H7 (cell line): Measurements from ENCODE around the gene GOSR2. TPM values are rescaled to one million over a fixed set of nuclear protein-coding genes. Genes with fewer than 3 reads are reported as not detected.
"Not testable (repeated sequence)": the region's sequence is repeated elsewhere in the genome, so short reads cannot be mapped to it uniquely, and the experiment has no call there.

Experiments
- DNase-seq: peaks from one replicate; pipeline ENCODE4 v3.0.0; 2012
- H3K27me3 ChIP-seq: 2 replicates; pipeline ENCODE4 v1.6.0; 2011; ENCODE audit warnings: mild to moderate bottlenecking, low read length; ENCODE audit not compliant: control insufficient read depth, insufficient read depth
- H3K36me3 ChIP-seq: replicated peaks from 2 replicates; pipeline ENCODE4 v1.5.1; 2011; ENCODE audit warnings: low read length; ENCODE audit not compliant: control insufficient read depth, insufficient read depth
- H3K4me3 ChIP-seq: 2 replicates; pipeline ENCODE4 v1.5.1; 2011; ENCODE audit warnings: low read depth, mild to moderate bottlenecking, control low read depth, low read length, moderate library complexity; ENCODE audit not compliant: insufficient read depth
- total RNA-seq: library from RNA; depleted of rRNA; stranded (reverse); fragments of >200 nt; shearing (Covaris generic); gene quantifications from 2 replicates; pipeline ENCODE4 v1.2.3, GENCODE V29; 2014

Gene GOSR2
- total RNA-seq, 1 experiment from 2014 or later: 23.2 TPM

DNA sequence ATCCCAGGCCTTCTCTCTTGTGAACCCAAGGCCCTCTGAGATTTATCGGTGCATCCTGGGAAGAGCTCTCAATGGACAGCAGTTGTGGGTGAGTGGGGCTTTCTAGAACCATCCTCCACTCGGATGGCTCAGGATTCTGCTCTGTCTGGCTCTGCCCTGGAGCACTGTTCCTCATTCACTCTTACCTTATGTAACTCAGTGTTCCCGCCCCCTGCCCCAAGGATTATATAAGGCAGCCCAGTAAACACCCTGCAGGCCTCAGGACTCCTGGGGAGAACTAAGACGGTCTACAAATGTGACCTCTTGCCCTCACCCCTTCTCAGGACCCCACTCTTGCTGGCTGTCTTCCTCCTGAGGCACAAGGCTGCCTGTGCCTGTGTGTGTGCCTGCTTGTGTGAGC lies 52.3 kb downstream of the GOSR2 start:
- DNase-seq: no peak
- Histone ChIP-seq H3K4me3 (no peak overlapping the region), H3K36me3 (no peaks in the 10 kb centered on the region), H3K27me3 (peaks cover 20% of the 10 kb centered on the region)

DNA sequence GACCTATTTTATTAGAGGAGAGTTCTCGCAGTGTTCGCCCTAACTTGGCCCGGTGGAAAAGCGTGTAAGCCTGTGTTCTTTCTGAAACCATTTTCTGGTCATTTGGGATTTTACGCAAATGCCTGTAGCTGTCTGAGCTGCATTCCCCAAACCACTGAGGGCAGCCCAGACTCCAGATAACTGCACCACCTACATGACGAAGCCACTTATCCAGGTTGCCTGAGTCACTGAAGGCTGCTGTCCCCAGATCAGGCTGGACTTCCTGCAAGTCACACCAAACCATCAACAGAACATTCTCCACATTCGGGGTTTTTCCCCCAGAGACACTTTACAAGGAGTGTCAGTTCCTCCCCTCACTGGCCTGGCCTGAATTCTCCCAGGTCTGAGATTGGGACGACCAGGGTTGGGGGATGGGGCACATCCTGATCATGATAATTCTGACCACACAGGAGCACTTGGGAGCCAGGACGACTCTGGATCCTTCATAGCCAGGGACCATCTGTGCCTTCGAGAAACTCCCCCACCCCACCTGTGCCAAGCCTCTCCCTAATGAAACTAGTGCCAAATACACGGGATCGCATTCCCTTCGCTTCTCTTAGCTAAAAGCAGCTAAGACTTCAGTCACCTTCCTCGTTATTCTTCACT lies 53.8 kb downstream of the GOSR2 start:
- Histone ChIP-seq H3K4me3 (no peak overlapping the region), H3K27me3 (peaks cover 21% of the 10 kb centered on the region)
- no peak for DNase-seq

DNA sequence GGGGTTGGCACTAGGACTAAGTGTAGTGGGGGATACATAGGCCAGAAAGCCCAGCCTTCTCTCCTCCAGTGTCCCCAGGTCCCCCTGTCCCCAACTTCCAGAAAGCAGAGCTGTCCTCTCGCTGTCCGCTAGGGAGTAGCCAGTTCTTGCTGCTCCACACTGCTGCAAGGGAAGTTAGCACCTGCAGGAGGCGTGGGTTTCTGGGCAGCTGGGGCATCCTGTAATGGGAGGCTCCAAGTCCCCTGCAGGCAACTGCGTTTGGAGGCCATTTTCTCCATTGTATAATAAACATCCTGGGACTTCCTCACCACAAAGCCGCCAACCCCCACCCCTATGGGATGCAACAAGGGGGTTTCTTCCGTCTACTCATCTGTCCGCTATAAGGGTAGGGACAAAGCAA lies 54.4 kb downstream of the GOSR2 start:
- peak; percentile 87 for DNase-seq
- peaks cover 21% of the 10 kb centered on the region for H3K27me3 ChIP-seq
- no peak overlapping the region for H3K4me3 ChIP-seq
- no peaks in the 10 kb centered on the region for H3K36me3 ChIP-seq

More for the DNA sequence above, 53.8 kb downstream of the GOSR2 start:
- no peaks in the 10 kb centered on the region for H3K36me3 ChIP-seq

DNA sequence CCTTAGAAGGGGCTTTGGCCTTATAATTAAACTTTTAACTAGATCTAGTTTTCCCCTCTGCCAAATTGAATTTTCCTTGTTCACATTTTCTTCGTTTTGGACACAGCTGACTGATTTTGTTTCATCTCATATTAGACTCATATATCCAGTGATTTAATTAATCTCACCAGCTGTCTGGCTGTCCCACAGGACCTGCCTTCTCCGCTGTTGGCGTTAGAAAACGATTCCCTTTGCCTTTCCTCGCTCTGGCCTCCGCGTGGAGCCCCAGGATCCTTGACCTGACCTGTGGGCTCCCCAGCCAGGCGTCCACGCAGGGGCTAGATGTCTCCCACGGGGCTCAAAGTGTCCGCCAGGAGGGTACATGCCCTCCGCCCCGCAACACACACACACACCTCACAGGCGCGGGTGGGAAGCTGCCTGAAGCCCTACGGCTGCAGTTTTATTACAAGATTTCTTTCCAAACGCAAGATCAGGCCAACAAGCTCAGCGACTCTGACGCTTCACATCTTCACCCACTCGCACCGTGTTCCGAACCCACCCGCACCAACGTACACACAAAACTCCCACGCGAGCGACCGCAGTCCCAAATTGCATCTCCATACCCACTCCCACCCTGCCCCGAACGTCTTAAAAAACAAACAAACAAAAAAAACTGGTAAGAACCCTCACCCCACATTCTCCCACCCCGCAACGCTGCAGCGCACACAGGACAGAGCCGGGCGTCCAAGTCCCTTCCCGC lies 55.0 kb downstream of the GOSR2 start:
- H3K36me3 ChIP-seq: no peaks in the 10 kb centered on the region

DNA sequence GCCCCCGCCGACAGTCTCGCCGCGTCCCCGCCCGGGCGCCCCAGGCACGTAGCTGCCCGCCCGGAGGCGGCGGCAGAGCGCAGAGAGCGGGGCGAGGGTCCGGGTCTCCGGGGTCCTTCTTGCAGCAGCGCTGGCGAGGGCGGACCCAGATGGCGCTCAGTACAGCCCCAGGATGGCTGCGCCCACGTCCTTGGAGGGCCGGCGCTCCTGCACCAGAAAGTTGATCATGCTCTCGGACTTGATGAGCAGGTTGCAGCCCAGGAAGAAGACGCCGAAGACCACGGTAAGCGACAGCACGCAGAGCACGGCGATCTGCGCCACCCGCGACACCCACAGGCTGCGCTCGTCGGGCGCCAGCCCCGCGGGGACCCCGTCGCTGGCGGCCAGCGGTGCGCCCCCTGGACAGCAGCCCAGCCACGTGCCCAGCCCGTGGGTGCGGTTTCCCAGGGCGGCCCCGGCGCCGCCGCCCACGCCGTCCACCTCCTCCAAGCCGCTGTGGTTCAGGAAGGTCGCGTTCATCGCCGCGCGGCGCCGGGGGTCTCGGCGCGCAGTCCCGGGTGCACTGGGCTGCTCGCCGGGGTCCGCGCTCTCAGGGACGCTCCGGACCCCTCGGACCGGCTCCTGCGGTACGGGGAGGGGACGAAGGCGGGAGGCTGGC lies 55.7 kb downstream of the GOSR2 start:
- no peaks in the 10 kb centered on the region for H3K36me3 ChIP-seq
- H3K27me3 ChIP-seq: peaks cover 21% of the 10 kb centered on the region
- H3K4me3 ChIP-seq: peak overlapping the region; percentile 52
- peak; percentile 72 for DNase-seq

More for the DNA sequence above, 55.0 kb downstream of the GOSR2 start:
- Histone ChIP-seq H3K27me3 (peaks cover 21% of the 10 kb centered on the region), H3K4me3 (peak overlapping the region; percentile 52)
- DNase-seq: no peak

DNA sequence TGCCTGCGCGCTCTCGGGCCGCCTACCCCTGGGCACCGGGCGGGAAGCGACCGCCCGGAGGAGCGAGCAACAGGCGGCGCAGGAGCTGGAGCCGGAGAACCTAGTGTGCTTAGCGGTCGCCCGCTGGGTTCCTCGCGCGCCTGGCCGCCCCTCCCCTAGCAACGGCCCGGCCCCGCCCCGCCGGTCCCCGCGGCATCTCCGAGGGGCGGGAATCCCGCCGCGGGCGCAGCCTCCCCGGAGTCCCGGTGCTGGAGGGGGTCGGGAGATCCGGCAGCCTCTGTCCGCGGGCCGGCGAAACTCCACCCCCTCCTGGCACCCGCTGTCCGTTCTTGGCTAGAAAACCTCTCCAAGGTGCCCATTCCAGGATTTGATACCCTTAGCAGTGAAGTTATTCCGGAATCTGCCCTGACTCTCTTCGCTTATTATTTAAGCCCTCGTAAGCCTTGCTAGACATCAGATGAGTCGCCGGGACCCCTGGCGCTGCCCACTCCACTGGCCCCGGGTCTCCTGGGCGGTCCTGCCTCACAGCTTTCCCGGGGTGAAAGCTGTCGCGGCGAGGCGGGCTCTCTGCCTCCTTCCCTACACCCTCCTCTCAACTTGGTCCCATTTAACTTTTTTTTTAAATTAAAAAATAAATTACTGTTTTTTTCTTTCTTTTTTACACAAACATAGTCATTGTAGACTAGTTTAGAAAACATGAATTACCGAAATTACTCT lies 56.3 kb downstream of the GOSR2 start, which contains the start of gene RPRML:
Gene RPRML, minus strand, starts transcription at position 107 of the 717 bp plus-strand sequence. CDS start 246 bp downstream, outside the sequence.
- DNase-seq: peak; percentile 85
- Histone ChIP-seq H3K4me3 (peak within 1 kb of the TSS; percentile 52), H3K27me3 (peaks cover 21% of the 10 kb centered on the region), H3K36me3 (no peaks in the 10 kb centered on the region)

DNA sequence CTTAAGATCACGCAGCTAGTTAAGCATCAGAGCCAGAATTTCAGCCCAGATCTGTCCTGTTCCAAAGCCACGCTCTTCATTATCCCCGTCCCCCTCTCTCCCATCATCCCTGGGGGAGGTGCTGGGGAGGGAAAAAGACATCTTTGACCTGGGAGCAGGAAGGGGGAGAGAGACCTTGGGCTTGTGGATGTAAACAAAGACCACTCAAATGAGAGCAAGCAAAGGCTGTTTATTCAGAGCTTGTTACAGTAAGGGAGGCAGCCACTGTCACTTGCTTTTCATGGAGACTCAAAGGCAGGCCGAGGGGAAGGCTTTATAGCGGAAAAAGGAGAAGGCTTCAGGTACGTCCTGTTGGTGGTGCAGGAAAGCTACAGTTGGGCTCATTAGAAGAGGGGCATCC lies 59.6 kb downstream of the GOSR2 start:
- peaks cover 21% of the 10 kb centered on the region for H3K27me3 ChIP-seq
- no peak overlapping the region for H3K4me3 ChIP-seq
- no peak for DNase-seq
- H3K36me3 ChIP-seq: no peaks in the 10 kb centered on the region

DNA sequence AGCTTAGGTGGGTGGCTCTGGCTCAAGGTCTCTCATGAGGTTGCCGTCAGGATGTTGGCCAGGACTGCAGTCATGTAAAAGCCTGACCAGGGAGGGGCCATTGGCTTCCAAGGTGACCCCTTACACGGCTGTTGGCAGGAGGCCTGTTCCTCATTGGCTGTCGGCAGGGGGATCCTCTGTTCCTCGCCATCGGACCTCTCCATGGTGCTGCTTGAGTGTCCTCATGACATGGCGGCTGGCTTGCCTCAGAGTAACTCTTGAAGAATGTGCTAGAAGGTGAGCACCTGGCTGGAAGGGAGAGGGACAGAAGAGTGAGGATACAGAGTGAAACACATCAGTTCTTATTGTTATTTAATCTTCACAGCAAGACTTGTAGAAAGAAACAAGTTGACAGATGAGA lies 60.8 kb downstream of the GOSR2 start:
- Histone ChIP-seq H3K4me3 (no peak overlapping the region), H3K27me3 (peaks cover 10% of the 10 kb centered on the region), H3K36me3 (no peaks in the 10 kb centered on the region)
- no peak for DNase-seq

DNA sequence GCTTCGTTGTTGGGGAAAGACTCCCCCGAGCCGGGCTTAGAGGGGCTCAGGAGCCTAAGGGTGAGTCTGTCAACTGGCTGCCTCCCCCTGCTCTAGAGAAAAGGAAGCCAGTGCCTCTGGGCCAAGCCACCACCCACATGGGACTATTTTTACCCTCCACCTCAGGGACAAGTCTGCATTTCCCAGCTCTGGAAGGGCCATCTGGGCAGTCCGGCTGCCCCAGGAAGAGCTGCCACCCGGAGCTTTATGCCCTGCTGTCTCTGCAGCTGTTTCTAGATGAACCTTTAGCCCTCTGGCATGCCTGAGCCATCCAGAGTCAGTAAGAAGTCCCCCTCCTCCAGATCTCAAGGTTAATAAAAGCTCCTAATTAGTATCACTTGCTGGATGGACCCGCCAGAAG lies 61.4 kb downstream of the GOSR2 start:
- Histone ChIP-seq H3K36me3 (no peaks in the 10 kb centered on the region), H3K4me3 (no peak overlapping the region), H3K27me3 (peaks cover 4% of the 10 kb centered on the region)
- no peak for DNase-seq

DNA sequence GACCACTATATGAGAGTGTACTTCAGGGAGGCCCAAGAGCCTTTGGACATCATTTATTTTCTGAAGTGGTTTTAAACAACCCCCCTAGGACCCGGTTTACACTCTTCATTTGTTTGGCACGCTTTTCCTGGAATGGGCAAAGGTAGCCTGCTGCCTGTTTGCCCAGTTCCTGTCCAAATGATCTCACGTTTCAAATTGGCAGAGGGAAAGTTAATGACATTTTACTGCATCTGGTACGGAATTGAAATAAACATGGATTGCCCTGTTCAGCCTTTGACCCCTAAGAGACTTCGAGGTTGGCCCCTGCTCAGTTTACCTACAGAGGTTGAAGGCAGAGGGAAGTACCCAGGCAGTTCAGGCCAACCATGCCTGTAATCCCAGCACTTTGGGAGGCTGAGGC lies 61.9 kb downstream of the GOSR2 start:
- Histone ChIP-seq H3K36me3 (no peaks in the 10 kb centered on the region), H3K27me3 (peaks cover 2% of the 10 kb centered on the region; the same call in 1 of the 2 replicates), H3K4me3 (no peak overlapping the region)
- no peak for DNase-seq

DNA sequence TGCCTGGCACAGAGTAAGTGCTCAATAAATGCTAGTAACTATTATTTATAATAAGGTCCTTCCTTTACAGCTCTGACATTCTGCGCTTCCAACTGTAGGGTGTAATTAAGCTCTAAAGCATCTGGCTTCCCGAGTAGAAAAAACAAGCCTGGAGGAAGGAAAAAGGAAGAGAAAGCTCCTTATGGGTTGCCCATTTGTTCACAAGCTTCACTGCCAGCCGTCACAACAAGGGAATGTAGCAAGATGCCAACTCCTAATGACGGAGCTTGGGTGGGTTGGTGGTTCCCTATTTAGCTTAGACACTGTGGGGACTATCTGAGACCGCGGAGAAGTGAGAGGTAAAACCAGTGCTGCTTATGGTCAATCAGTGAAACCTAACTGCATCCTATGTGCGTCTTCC lies 63.4 kb downstream of the GOSR2 start:
- H3K27me3 ChIP-seq: no peaks in the 10 kb centered on the region; the same call in 1 of the 2 replicates
- no peaks in the 10 kb centered on the region for H3K36me3 ChIP-seq
- no peak overlapping the region for H3K4me3 ChIP-seq
- no peak for DNase-seq

DNA sequence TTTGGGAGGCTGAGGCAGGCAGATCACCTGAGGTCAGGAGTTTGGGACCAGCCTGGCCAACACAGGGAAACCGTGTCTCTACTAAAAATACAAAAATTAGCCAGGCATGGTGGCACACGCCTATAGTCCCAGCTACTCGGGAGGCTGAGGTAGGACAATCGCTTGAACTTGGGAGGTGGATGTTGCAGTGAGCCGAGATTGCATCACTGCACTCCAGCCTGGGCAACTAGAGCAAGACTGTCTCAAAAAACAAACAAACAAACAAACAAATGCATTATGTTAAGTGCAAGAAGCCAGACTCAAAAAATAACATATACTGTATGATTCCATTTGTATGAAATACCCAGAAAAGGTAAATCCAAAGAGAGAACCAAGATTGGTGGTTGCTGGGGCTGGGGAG lies 65.0 kb downstream of the GOSR2 start:
- DNase-seq, H3K27me3 ChIP-seq, H3K36me3 ChIP-seq, H3K4me3 ChIP-seq: not testable (repeated sequence)

DNA sequence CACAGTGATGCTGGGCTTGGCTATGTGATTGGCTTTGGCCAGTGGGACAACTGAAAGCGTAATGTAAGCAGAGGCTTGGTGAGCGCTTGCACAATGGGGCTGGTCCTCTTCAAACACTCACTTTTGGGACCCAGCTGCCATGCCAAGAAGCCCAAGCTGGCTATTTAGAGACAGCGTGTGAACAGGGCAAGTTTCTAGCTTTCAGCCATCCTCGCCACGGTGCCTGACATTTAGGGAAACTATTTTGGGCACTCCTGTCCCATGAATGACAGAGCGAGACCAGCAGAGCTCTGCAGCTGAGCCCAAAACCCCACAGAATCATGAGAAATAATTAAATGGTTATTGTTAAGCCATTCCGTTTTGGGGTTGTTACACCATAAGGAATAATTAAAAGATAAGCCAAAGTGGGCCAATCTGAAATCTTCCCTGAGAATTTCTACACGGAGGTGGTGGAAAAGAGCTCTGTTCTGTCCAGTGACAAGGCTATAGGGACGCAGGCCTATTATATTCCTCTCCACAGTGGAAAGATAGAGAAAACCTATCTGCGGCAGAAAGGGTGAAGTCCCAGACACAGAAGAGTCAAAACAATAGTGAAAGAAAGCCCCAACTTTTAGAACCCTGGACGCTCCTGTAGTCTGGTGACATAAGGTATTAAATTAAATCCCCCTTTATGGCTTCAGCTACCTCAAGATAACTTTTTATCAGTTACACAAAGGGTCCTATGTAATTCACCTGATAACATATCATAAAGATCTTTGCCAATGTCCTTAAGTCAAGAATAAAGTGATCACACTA lies 66.9 kb downstream of the GOSR2 start:
- H3K4me3 ChIP-seq: no peak overlapping the region
- DNase-seq: no peak
- no peaks in the 10 kb centered on the region; the same call in 1 of the 2 replicates for H3K27me3 ChIP-seq
- H3K36me3 ChIP-seq: no peaks in the 10 kb centered on the region

DNA sequence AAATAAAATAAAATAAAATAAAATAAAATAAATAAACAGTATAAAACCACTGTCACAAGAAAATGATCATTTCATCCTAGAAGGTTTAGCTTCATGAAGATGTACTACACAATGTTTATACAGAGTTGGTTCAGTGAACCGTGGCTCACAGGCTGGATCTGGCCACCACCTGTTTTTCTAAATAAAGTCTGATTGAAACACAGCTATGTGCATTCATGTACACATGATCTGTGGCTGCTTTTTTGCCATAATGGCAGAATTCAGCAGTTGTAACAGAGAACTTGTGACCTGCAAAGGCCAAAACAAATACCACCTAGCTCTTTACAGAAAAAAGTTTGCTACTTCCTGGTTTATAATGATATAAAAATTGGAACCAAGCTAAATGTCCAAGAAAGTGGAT lies 68.7 kb downstream of the GOSR2 start:
- Histone ChIP-seq H3K4me3 (no peak overlapping the region), H3K27me3 (no peaks in the 10 kb centered on the region), H3K36me3 (no peaks in the 10 kb centered on the region)
- no peak for DNase-seq
